GM18868 (cell line): ENCODE data around the gene IQSEC3.

ENCODE experiments used
- ATAC-seq: cut with Tn5 transposase; IDR thresholded peaks from one replicate; pipeline ENCODE4 v1.9.1; 2021; ENCODE audit warnings: mild to moderate bottlenecking, moderate library complexity; ENCODE audit not compliant: unreplicated experiment

IQSEC3 gene

GRCh38 chr12:108594-108993 lies 42.0 kb downstream of the IQSEC3 start:
- ATAC-seq: no peak

- ATAC-seq: no peak
These were observed 42.9 kb downstream of the IQSEC3 start for GRCh38 chr12:109446-109845.

- ATAC-seq: no peak
These were observed 43.3 kb downstream of the IQSEC3 start for GRCh38 chr12:109872-110271.

- ATAC-seq: no peak
These were observed 45.3 kb downstream of the IQSEC3 start for GRCh38 chr12:111699-112493.

GRCh38 chr12:113347-113746 lies 46.8 kb downstream of the IQSEC3 start:
- ATAC-seq: no peak

- ATAC-seq: no peak
These were observed 48.2 kb downstream of the IQSEC3 start for GRCh38 chr12:114626-115211.

GRCh38 chr12:115518-115917 lies 49.0 kb downstream of the IQSEC3 start:
- ATAC-seq: no peak

GRCh38 chr12:115960-116915 lies 49.7 kb downstream of the IQSEC3 start:
- ATAC-seq: no peak

GRCh38 chr12:117311-117710 lies 50.7 kb downstream of the IQSEC3 start:
- no peak for ATAC-seq

- no peak for ATAC-seq
These were observed 51.3 kb downstream of the IQSEC3 start for GRCh38 chr12:117816-118345.

- no peak for ATAC-seq
These were observed 52.0 kb downstream of the IQSEC3 start for GRCh38 chr12:118591-118990.

- no peak for ATAC-seq
These were observed 54.4 kb downstream of the IQSEC3 start for GRCh38 chr12:120951-121350.

GRCh38 chr12:121647-122046 lies 55.1 kb downstream of the IQSEC3 start:
- no peak for ATAC-seq

- ATAC-seq: no peak
These were observed 58.5 kb downstream of the IQSEC3 start for GRCh38 chr12:125075-125474.

GRCh38 chr12:125566-125965 lies 59.0 kb downstream of the IQSEC3 start:
- no peak for ATAC-seq

GRCh38 chr12:128079-128478 lies 61.5 kb downstream of the IQSEC3 start:
- no peak for ATAC-seq

GRCh38 chr12:129001-129400 lies 62.4 kb downstream of the IQSEC3 start:
- ATAC-seq: no peak

- no peak for ATAC-seq
These were observed 64.0 kb downstream of the IQSEC3 start for GRCh38 chr12:130519-130918.

GRCh38 chr12:131008-131407 lies 64.4 kb downstream of the IQSEC3 start:
- no peak for ATAC-seq

GRCh38 chr12:131732-132495 lies 65.3 kb downstream of the IQSEC3 start:
- no peak for ATAC-seq
